ENCODE data around the gene ANP32E. TPM values are rescaled to one million over a fixed set of nuclear protein-coding genes. Genes with fewer than 3 reads are reported as not detected.

ANP32E gene
- total RNA-seq, 1 experiment from 2014 or later = 63.3 TPM

DNA sequence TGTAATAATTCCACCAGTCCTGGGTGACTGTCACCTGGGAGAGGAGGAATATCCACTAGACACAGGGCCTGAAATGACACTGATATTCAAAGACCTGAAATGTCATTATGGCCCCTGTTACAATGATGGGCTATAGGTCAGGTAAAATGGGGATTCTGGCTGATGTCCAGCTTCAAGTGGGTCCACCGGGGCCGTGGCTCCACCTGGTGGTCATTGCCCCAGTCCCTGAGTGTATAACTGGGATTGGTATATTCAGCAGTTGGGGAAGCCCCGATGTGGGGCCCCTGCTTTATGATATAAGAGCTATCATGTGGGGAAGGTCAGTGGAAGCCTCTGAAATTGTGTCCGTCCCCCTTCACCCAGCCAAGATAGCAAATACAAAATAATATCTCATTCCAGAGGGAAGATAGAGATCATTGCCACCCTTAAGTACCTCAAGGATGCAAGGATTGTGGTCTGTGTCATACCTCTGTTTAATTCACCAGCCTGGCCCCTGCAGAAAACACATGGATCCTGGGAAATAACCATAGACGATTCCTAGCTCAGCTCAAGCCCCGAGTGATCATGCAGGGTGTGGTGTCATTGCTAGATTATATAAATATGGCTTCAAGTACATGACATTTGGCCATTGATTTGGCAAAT, 66.8 kb downstream of the ANP32E start:
- H2AFZ ChIP-seq = no peak overlapping the region
- BruUV-seq (replicated peaks) = no TSS peak
- ChIA-PET CTCF (interaction anchor here (0.5 to 1.1 kb wide), 5 partner anchors 18 to 211 kb away, joined by 4 to 6 read pairs (median 5); no protein-coding TSS in a partner anchor), POLR2A (ENCODE audit: unreplicated experiment) (no interaction called here)
- H3F3A ChIP-seq (ENCODE audit: insufficient read depth, low read depth) = no peaks in the 10 kb centered on the region
- H3K9me3 ChIP-seq (ENCODE audit: insufficient read depth, low read depth) = no peaks in the 10 kb centered on the region
- H3K4me2 ChIP-seq = no peak overlapping the region
- H3K27me3 ChIP-seq (ENCODE audit: insufficient read depth, low read depth) = no peaks in the 10 kb centered on the region
- intact Hi-C loops (cut with micrococcal nuclease; ENCODE audit: unreplicated experiment) = loop anchor here (5.0 to 10.0 kb wide), 2 partner anchors 102 to 284 kb away; partner anchors contain the start of gene VPS45
- no peaks in the 10 kb centered on the region for H3K9me2 ChIP-seq (ENCODE audit: insufficient read depth)
- DNase-seq = peak in 1 of 2 experiments; percentile 65
- H3K27ac ChIP-seq = no peak overlapping the region
- no peak overlapping the region for H3K4me3 ChIP-seq
- H3K4me1 ChIP-seq (replicated peaks; ENCODE audit: insufficient read depth) = no peaks in the 10 kb centered on the region
- H4K20me1 ChIP-seq (ENCODE audit: insufficient read depth) = no peaks in the 10 kb centered on the region
- peak; percentile 86 for TF ChIP-seq CTCF (conservative IDR thresholded peaks at IDR 0.05)
- TF ChIP-seq EZH2 (IDR thresholded peaks at IDR 0.05; ENCODE audit: low read depth) = no peak
- H3K79me2 ChIP-seq (ENCODE audit: low read depth) = no peaks in the 10 kb centered on the region
- no peaks in the 10 kb centered on the region for H3K36me3 ChIP-seq (ENCODE audit: low read depth)

Other genes starting within 250 kb of the ANP32E start
- gene OTUD7B, start 225.4 kb downstream of the ANP32E start, total RNA-seq (2021) = 30.2 and 30.7 TPM in 2 replicates
- gene VPS45, start 168.3 kb downstream of the ANP32E start, total RNA-seq (2021) = 27.8 and 30.3 TPM in 2 replicates
- gene PLEKHO1, start 86.2 kb downstream of the ANP32E start, total RNA-seq (2021) = 1.3 and 2.2 TPM in 2 replicates
- 0.95 and 1.7 TPM in 2 replicates for gene CA14, start 21.7 kb upstream of the ANP32E start, total RNA-seq (2021)
- gene APH1A, start 32.9 kb upstream of the ANP32E start, total RNA-seq (2021) = 152 and 173 TPM in 2 replicates
- 1.4 and 1.8 TPM in 2 replicates for gene C1orf54, start 36.7 kb upstream of the ANP32E start, total RNA-seq (2021)
- 11.0 and 16.6 TPM in 2 replicates for gene CIART, start 46.4 kb upstream of the ANP32E start, total RNA-seq (2021)
- 56.2 and 62.6 TPM in 2 replicates for gene MRPS21, start 57.7 kb upstream of the ANP32E start, total RNA-seq (2021)
- 75.7 and 77.1 TPM in 2 replicates for gene PRPF3, start 85.4 kb upstream of the ANP32E start, total RNA-seq (2021)
- 24.3 and 36.2 TPM in 2 replicates for gene RPRD2, start 128.0 kb upstream of the ANP32E start, total RNA-seq (2021)

Measured in PC-9 (cell line).